Progenitor cell of endocrine pancreas (in vitro differentiated cells): Measurements from ENCODE around the gene NXPH1. TPM values are rescaled to one million over a fixed set of nuclear protein-coding genes. Genes with fewer than 3 reads are reported as not detected.

ENCODE experiments used
- DNase-seq: peaks from one replicate; pipeline ENCODE4 v3.0.0; 2021; ENCODE audit warnings: low spot score; ENCODE audit not compliant: unreplicated experiment
- H3K27ac Mint-ChIP-seq: 2 replicates; pipeline ENCODE4 v1.8.0; 2021; ENCODE audit warnings: mild to moderate bottlenecking, moderate library complexity, mixed read lengths
- H3K27me3 Mint-ChIP-seq: 2 replicates; pipeline ENCODE4 v1.8.0; 2021; ENCODE audit warnings: mixed read lengths
- H3K36me3 Mint-ChIP-seq: 2 replicates; pipeline ENCODE4 v1.8.0; 2022; ENCODE audit warnings: mixed read lengths; ENCODE audit not compliant: insufficient read depth
- H3K4me1 Mint-ChIP-seq: 2 replicates; pipeline ENCODE4 v1.8.0; 2021; ENCODE audit warnings: low read depth, mixed read lengths
- H3K4me3 Mint-ChIP-seq: 2 replicates; pipeline ENCODE4 v1.8.0; 2021; ENCODE audit warnings: low read depth, mild to moderate bottlenecking, moderate library complexity, mixed read lengths
- H3K9me3 Mint-ChIP-seq: 2 replicates; pipeline ENCODE4 v1.8.0; 2021; ENCODE audit warnings: low read depth, mixed read lengths
- CTCF ChIP-seq: fragments of 200-600 bp; sonication (generic); IDR thresholded peaks from one replicate; pipeline ENCODE4 v1.5.0; 2021; ENCODE audit warnings: antibody characterized with exemption, mild to moderate bottlenecking; ENCODE audit not compliant: unreplicated experiment
- total RNA-seq: library from RNA; stranded (reverse); gene quantifications from 2 replicates; pipeline ENCODE4 v1.2.1, GENCODE V29; 2021

Gene NXPH1
- total RNA-seq, 1 donor from 2014 or later = not detected

GRCh38 chr7:8455426-8455825 is 22.0 kb downstream of the NXPH1 start:
- no peaks in the 10 kb centered on the region for H3K36me3 Mint-ChIP-seq
- no peak overlapping the region for H3K27ac Mint-ChIP-seq
- H3K27me3 Mint-ChIP-seq = peaks cover 8% of the 10 kb centered on the region
- no peak overlapping the region for H3K4me3 Mint-ChIP-seq
- no peak for TF ChIP-seq CTCF
- DNase-seq = no peak
- no peaks in the 10 kb centered on the region for H3K4me1 Mint-ChIP-seq
- H3K9me3 Mint-ChIP-seq = peaks cover 4% of the 10 kb centered on the region

- H3K27me3 Mint-ChIP-seq = no peaks in the 10 kb centered on the region
- H3K9me3 Mint-ChIP-seq = no peaks in the 10 kb centered on the region
- H3K4me1 Mint-ChIP-seq = no peaks in the 10 kb centered on the region
- H3K4me3 Mint-ChIP-seq = no peak overlapping the region
- TF ChIP-seq CTCF = no peak
- H3K27ac Mint-ChIP-seq = no peak overlapping the region
- no peaks in the 10 kb centered on the region for H3K36me3 Mint-ChIP-seq
- no peak for DNase-seq
Measured at GRCh38 chr7:8462309-8462708, 28.9 kb downstream of the NXPH1 start.

GRCh38 chr7:8465338-8465737 is 31.9 kb downstream of the NXPH1 start:
- no peaks in the 10 kb centered on the region for H3K27me3 Mint-ChIP-seq
- no peak overlapping the region for H3K4me3 Mint-ChIP-seq
- no peak for DNase-seq
- no peaks in the 10 kb centered on the region for H3K9me3 Mint-ChIP-seq
- H3K4me1 Mint-ChIP-seq = peaks cover 1% of the 10 kb centered on the region
- no peaks in the 10 kb centered on the region for H3K36me3 Mint-ChIP-seq
- H3K27ac Mint-ChIP-seq = no peak overlapping the region
- no peak for TF ChIP-seq CTCF

- no peak overlapping the region for H3K27ac Mint-ChIP-seq
- H3K36me3 Mint-ChIP-seq = no peaks in the 10 kb centered on the region
- no peak for TF ChIP-seq CTCF
- H3K27me3 Mint-ChIP-seq = no peaks in the 10 kb centered on the region
- no peak overlapping the region for H3K4me3 Mint-ChIP-seq
- H3K9me3 Mint-ChIP-seq = peaks cover 4% of the 10 kb centered on the region
- H3K4me1 Mint-ChIP-seq = no peaks in the 10 kb centered on the region
- no peak for DNase-seq
Measured at GRCh38 chr7:8480527-8480926, 47.1 kb downstream of the NXPH1 start.

GRCh38 chr7:8481096-8481495 is 47.7 kb downstream of the NXPH1 start:
- DNase-seq = no peak
- Mint-ChIP-seq H3K9me3 (peaks cover 4% of the 10 kb centered on the region), H3K4me3 (no peak overlapping the region), H3K4me1 (no peaks in the 10 kb centered on the region), H3K36me3 (no peaks in the 10 kb centered on the region), H3K27ac (no peak overlapping the region), H3K27me3 (no peaks in the 10 kb centered on the region)
- TF ChIP-seq CTCF = no peak
